SH-SY5Y (cell line): ENCODE results near the gene MMP24.

Experiments used
- GATA2 ChIP-seq: IDR thresholded peaks from 2 replicates; pipeline ENCODE4 v1.6.1; 2011; ENCODE audit warnings: mild to moderate bottlenecking, low read depth, low read length
- GATA3 ChIP-seq: IDR thresholded peaks from 2 replicates; pipeline ENCODE4 v1.6.1; 2011; ENCODE audit warnings: low read depth, mild to moderate bottlenecking, low read length, moderate library complexity

GRCh38 chr20:35237486-35237885 is 11.0 kb downstream of the MMP24 start:
- TF ChIP-seq GATA3 (no peak), GATA2 (no peak)
